HG03378 (cell line): Measurements from ENCODE around the gene GRN.
"Not testable (repeated sequence)": the region's sequence is repeated elsewhere in the genome, so short reads cannot be mapped to it uniquely, and the experiment has no call there.

ENCODE experiments used
- ATAC-seq: cut with Tn5 transposase; IDR thresholded peaks from one replicate; pipeline ENCODE4 v1.9.1; 2021; ENCODE audit warnings: mild to moderate bottlenecking, moderate library complexity; ENCODE audit not compliant: unreplicated experiment

GRN gene

DNA sequence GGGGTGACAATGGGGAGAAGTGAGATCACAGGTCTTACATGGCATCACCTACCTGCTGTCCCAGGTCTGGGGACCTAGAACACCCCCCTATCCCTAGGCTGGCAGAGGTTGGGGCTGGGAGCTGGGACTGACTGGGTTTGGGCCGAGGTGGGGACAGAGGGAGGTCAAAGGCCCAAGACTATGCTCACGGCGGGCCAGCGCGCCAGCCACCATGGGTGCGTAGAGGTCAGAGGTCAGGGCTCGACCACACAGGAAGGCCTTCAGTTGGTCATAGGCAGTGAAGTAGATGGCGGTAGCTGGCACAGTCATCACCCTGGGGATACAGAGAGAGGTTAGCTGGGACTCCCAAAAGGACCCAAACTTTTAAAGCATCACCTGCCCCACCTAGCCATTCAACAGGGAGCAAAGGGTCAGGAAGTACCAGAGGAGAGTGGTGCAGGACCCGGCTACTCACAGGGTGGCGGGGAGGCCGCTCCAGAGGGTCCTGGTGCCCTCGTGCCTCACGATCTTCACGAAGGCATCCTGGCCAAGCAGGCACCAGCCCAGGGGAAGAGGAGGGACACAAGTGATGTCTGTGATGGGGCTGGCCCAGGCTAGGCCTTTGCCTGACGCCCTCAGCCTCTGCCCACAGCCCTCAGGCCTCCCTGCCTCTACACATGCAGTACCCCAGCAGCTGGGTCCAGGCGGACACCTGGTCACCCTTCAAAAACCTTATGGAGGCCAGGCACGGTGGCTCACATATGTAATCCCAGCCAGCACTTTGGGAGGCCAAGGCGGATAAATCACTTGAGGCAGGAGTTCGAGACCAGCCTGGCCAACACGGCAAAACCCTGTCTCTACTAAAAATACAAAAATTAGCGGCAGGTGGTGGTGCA is 23.6 kb upstream of the GRN start:
- ATAC-seq = no peak

DNA sequence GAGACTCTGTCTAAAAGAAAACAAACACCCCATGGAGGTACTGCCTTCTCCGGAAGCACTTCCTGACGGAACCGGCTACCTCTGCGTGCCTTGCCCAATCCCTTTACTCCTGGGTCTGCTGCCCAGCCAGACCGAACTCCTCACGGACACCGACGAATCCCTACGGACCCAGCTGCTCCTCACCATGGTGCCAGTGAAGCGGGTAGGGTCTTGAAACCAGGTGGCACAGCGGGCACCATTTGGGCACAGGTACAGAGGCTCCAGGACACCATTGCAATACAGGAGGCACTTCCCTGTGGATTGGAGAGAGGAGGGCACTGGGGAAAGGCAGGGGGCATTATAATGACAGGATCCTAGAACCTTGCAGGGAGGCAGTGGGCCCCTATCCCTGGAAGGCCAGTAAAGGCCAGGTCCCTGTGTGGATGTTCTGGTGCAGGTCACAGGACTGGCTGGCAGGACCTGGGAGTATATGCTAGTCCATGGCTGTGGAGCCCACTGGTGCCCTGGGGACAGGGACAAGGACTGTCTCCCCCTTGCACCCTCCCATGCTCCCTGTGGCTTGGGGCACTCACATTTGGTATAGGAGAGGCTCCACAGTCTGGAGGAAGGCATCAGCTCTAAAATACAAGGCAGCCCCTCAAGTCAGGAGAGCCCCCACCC is 22.7 kb upstream of the GRN start:
- no peak for ATAC-seq

DNA sequence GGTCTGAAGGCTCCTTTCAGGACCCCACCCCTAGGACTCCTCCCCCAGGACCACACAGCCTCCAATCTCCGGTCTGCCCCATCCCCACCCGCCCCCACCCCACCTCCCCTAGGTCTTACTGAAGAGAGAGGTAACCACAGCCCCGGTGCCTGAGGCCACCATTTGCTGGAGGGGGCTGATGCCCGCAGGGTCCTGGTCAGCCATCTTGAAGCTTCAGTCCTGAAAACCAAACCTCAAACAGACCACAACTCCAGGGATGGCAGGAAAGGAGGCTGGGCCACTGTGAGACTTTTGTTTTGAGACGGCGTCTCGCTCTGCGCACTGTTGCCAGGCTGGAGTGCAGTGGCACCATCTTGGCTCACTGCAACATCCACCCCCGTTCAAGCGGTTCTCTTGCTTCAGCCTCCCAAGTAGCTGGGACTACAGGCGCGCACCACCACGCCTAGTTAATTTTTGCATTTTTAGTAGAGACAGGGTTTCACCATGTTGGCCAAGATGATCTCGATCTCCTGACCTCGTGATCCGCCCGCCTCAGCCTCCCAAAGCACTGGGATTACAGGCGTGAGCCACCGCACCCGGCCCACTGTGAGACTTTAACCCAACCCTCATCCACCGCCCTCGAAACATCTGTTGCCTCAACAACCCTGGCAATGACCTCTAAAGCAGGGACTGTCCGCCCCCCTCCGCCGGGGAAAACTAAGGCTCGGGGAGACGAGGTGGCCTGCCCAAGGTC is 21.6 kb upstream of the GRN start:
- ATAC-seq = no peak

DNA sequence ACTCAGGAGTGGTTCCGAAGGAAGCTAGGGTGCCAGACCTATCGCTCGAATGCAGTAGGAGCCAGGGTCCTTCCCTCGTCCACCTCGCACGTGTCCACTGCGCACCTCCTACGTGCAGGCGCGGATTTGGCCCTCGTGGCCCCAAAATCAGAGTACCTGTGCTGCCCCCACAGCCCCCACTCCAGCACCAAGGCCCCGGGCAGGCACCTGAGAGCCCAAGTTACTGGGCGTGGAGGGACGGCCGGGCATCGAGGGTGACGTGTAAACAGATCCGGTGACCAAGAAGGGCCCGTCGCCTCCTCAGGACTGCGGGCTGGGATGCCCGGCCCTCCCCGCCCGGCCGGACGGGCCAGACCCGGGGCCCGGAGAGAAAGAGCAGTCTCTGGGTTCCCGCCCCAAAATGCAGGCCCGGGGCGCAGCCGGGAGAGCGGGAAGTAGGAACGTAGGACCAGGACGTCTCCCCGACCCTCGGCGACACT is 21.0 kb upstream of the GRN start:
- no peak for ATAC-seq

DNA sequence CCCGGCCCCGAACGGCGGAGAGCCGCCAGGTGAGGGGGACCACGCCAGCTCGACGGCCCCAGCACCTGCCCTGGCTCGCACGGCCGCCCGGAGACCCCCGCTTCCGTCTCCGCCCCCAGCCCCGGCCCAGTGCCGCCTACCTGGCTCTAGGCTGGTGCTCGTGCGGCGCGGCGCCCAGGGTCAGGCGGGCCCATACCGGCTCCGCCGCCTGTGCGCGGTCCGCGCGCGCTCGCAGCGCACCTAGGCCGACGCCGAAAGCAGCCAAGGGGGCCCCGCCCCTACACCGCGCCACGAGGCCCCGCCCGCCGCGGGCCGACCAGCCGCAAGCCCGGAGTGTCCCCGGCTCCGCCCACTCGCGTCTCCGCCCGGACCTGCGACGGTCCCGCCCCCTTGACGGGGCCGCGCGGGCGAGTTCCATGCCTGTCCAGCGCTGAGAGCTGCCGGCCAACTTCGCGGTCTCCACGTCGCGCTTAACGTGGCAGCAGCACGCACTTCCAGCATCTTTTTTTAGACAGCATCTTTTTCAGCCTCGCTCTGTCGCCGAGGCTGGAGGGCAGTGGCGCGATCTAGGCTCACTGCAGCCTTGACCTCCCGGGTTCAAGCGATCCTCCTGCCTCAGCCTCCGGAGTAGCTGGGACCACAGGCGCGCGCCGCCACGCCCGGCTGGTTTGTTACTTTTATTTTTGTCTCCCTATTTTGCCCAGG is 20.4 kb upstream of the GRN start, which contains the start of gene SLC25A39:
Gene SLC25A39 (minus strand): TSS at position 253 of the 705 bp plus-strand sequence. CDS start 1,261 bp downstream, outside the sequence.
- ATAC-seq = peak; percentile 52

GRCh38 chr17:44326861-44327444 is 18.1 kb upstream of the GRN start:
- peak; percentile 29 for ATAC-seq

- no peak for ATAC-seq
Measured at GRCh38 chr17:44327715-44328449, 17.2 kb upstream of the GRN start.

GRCh38 chr17:44329516-44329915 is 15.6 kb upstream of the GRN start:
- ATAC-seq = not testable (repeated sequence)

- not testable (repeated sequence) for ATAC-seq
Measured at GRCh38 chr17:44330263-44330662, 14.8 kb upstream of the GRN start.

DNA sequence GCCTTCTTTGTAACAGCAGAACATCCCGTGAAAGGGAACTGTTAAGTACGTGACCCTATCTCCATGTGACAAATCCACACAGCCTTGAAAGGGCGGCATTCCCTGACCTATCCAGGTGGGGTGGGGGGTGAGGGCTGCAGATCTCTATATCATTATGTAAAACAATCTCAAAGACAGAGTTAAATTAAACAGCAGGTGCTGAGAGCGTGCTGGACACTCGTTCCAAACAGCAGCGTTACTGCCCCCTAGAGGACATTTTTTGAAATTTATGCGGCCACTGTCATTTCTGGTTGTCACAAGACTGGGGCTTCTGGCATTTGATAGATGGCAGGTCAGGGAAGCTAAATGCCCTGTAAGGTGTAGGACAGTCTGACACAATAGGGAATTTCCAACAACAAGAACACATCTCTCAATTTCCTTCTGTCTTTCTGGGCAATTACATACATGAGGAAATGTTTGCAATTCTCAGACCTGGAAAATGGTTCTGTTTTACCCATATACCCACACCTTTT is 13.8 kb upstream of the GRN start:
- ATAC-seq = no peak

- ATAC-seq = no peak
Measured at GRCh38 chr17:44333371-44333770, 11.7 kb upstream of the GRN start.

GRCh38 chr17:44334315-44334714 is 10.8 kb upstream of the GRN start:
- ATAC-seq = no peak

DNA sequence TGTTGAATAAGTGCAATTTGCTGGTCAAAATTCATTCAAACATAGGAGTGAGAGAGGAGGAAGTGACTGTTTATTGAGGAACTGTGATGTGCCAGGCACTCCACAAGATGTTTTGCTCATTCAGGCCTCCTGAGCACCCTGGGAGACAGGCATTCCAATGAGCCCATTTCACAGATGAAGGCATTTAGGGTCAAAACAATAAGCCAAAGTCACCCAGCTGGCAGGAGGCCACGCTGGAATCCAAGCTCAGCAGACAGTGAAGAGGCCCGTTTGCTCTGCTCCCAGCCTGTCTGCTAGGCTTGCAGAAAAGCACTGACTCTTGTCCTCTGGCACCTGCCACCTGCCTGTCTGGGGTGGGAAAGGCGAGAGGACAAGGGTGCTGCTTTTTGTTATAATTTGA is 10.4 kb upstream of the GRN start:
- ATAC-seq = no peak

DNA sequence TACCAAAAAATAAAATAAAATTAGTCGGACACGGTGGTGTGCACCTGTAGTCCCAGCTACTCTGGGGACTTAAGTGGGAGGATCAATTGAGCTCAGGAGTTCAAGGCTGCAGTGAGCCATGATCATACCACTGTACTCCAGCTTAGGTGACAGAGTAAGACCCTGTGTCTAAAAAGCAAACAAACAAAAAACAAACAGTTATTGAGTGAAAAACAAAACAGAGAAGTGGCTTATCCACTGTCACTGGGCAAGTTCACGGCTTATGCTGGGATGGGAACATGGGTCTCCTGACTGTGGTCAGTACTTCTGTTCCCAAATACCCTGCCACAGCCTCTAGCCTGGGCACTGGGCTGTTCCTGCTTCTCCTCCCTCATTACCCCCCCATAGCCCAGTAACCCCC is 9.5 kb upstream of the GRN start:
- ATAC-seq = no peak

DNA sequence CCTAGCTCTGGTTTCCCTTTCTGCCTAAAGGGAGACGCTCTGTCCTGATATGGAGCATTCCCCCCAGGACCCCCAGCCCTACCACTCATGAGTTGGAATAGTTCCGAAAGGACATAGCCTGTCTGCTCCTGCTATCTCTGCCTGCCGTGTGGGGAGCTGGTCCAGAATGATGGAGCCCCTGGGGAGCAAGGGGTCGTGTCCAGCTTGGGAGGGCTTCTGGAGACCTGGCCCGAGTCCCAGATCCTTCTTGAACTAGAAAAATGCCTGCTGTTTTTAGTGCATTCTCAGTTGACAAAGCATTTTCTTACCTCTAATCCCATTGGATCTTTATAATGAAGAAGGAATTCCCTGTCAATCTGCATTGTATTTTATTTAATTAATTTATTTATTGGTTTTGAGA is 9.1 kb upstream of the GRN start:
- ATAC-seq = no peak

GRCh38 chr17:44338702-44339101 is 6.4 kb upstream of the GRN start:
- ATAC-seq = no peak

DNA sequence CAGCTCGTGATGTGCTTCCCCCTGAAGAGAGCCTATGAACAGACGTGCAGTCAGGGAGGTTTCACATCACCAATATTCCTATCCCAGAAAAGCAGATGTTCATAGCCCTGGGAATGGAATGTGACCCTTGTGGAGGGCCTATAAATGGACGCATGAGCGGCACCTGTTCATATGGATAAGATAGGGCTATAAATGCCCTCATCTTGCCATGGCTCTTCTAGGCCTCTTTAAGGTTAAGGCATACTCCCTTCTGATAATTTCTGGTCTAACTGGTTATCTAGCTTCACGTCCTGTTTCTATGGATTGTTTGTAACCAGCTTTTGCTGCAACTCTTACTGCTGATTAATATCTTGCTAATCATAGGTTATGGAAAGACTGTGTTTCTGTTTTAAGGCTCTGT is 4.5 kb upstream of the GRN start:
- ATAC-seq = not testable (repeated sequence)

DNA sequence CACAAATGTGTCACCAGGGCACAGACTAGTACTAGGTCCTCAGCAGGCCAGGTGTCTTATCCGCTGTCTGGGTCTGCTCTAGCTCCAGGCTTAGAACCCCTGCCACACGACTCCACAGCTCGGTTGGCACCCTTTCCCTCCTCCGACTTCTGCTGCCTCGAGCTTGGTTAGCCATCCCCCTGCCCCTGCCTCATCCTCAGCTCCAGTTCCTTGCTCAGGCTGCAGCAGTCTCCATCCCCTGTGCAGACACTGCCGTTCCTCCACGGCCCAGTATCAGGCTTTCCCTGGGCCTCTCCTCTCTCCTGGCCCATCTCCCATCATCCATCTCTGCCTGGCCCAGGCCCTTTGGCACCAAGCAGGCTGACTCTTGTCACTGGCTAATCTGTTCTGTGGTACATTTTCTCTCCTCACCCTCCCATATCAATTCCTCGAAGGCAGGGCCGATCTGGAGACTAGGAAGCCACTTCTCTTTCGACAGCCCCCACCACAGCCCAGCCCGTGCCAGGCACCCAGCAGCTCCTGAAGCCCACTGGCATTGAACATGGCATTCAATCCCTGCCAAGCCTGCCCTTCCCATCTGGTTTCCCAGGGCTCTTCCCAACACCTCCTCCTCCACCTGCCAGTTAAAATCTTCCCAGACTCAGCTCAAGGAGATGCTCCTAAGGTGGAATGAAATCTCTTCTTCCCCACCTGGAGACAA is 1.4 kb upstream of the GRN start:
- no peak for ATAC-seq

DNA sequence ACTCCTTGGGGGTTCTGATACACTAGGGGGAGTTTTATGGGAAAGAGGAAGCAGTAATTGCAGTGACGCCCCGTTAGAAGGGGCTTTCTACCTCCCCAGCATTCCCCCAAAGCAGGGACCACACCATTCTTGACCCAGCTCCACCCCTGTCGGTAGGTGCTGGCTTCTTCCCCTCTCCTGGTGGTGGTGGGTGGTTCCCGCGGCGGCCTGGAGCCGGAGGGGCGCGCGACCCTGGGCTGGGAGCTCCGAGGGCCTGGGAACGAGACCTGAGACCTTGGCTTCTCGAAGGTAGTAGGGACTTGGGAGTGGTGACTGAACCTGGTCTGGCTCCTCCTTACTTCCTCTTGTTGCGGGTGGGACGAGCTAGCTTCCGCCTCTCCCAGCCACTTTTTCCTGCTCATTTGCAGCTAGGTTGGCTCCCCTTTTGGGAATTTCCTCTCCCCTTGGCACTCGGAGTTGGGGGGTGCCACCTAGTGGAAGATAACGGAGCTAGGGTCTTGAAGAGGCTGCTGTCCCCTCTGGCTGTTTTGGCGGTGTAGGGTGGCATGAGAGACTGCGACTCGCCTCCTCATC is 438 bp downstream of the GRN start:
- ATAC-seq = no peak
